AG09309 (cell line): ENCODE data around the gene LRRC70.

ENCODE experiments used
- DNase-seq: peaks from one replicate; pipeline ENCODE4 v3.0.0-alpha.2; 2010; ENCODE audit warnings: low read depth
- H3K4me3 ChIP-seq: 2 replicates; pipeline ENCODE4 v1.5.1; 2011; ENCODE audit warnings: mild to moderate bottlenecking, low read depth, low read length, moderate library complexity; ENCODE audit not compliant: control insufficient read depth
- CTCF ChIP-seq: IDR thresholded peaks from 2 replicates; pipeline ENCODE4 v1.5.1; 2011; ENCODE audit warnings: mild to moderate bottlenecking, low read depth, low read length, inconsistent platforms; ENCODE audit not compliant: insufficient read depth, control insufficient read depth; ENCODE audit errors: missing control alignments

The LRRC70 gene

GRCh38 chr5:62538017-62538942 is 40.3 kb upstream of the LRRC70 start:
- H3K4me3 ChIP-seq, result no peak overlapping the region
- TF ChIP-seq CTCF, result no peak
- DNase-seq, result peak; percentile 28

- no peak for TF ChIP-seq CTCF
- H3K4me3 ChIP-seq, result no peak overlapping the region
- DNase-seq, result no peak
Measured at GRCh38 chr5:62542720-62543119, 35.9 kb upstream of the LRRC70 start.

- no peak for DNase-seq
- no peak for TF ChIP-seq CTCF
Measured at GRCh38 chr5:62547945-62548630, 30.5 kb upstream of the LRRC70 start.

GRCh38 chr5:62550103-62550502 is 28.5 kb upstream of the LRRC70 start:
- no peak for TF ChIP-seq CTCF
- no peak for DNase-seq
- no peak overlapping the region for H3K4me3 ChIP-seq

More at GRCh38 chr5:62547945-62548630, 30.5 kb upstream of the LRRC70 start:
- no peak overlapping the region for H3K4me3 ChIP-seq

GRCh38 chr5:62555930-62556329 is 22.7 kb upstream of the LRRC70 start:
- no peak for DNase-seq

GRCh38 chr5:62558941-62559340 is 19.7 kb upstream of the LRRC70 start:
- TF ChIP-seq CTCF, result no peak

More at GRCh38 chr5:62555930-62556329, 22.7 kb upstream of the LRRC70 start:
- H3K4me3 ChIP-seq, result no peak overlapping the region
- no peak for TF ChIP-seq CTCF

More at GRCh38 chr5:62558941-62559340, 19.7 kb upstream of the LRRC70 start:
- no peak overlapping the region for H3K4me3 ChIP-seq
- no peak for DNase-seq
